CD14-positive monocyte (primary cell): ENCODE data around the gene SLC4A8. TPM values are rescaled to one million over a fixed set of nuclear protein-coding genes. Genes with fewer than 3 reads are reported as not detected.
"Not testable (repeated sequence)": the region's sequence is repeated elsewhere in the genome, so short reads cannot be mapped to it uniquely, and the experiment has no call there.

Experiments
- DNase-seq, 3 donors: peaks; one replicate each; pipeline ENCODE4 v3.0.0-alpha.2; 2011 to 2022
- H2AFZ ChIP-seq: 2 replicates; pipeline ENCODE4 v1.6.0; 2012; ENCODE audit warnings: mild to moderate bottlenecking, low read depth, low read length, inconsistent platforms; ENCODE audit not compliant: insufficient read depth, poor library complexity, severe bottlenecking
- H3K27ac ChIP-seq, 2 donors: 1 replicate in 1 of 2; 2 replicates in 1 of 2; pipeline ENCODE4 v1.5.1; 2012 to 2013; ENCODE audit warnings: low read length in 2 of 2, control low read depth in 1 of 2, inconsistent platforms in 1 of 2, low read depth in 1 of 2, mild to moderate bottlenecking in 1 of 2
- H3K27me3 ChIP-seq, 2 donors: one replicate each; pipeline versions ENCODE4 v1.6.0 to v1.6.1; 2011 to 2013; ENCODE audit warnings: low read length in 2 of 2; ENCODE audit not compliant: control insufficient read depth in 2 of 2, insufficient read depth in 2 of 2
- H3K36me3 ChIP-seq, 2 donors: replicated peaks in 1 of 2; 1 replicate in 1 of 2; 2 replicates in 1 of 2; pipeline versions ENCODE4 v1.5.1 to v1.6.1; 2012 to 2013; ENCODE audit warnings: low read length in 2 of 2, control low read depth in 1 of 2, inconsistent platforms in 1 of 2, mild to moderate bottlenecking in 1 of 2; ENCODE audit not compliant: insufficient read depth in 2 of 2, control insufficient read depth in 1 of 2
- H3K4me1 ChIP-seq, 2 donors: 1 replicate in 1 of 2; 2 replicates in 1 of 2; pipeline versions ENCODE4 v1.5.1 to v1.6.1; 2012 to 2013; ENCODE audit warnings: low read length in 2 of 2, control low read depth in 1 of 2, inconsistent platforms in 1 of 2, mild to moderate bottlenecking in 1 of 2, moderate library complexity in 1 of 2; ENCODE audit not compliant: insufficient read depth in 2 of 2, control insufficient read depth in 1 of 2
- H3K4me2 ChIP-seq: replicated peaks from 2 replicates; pipeline ENCODE3; 2012; ENCODE audit warnings: low read length, moderate library complexity, mild to moderate bottlenecking; ENCODE audit not compliant: poor library complexity, severe bottlenecking; ENCODE audit errors: extremely low read depth
- H3K4me3 ChIP-seq, 3 experiments: fragments of 200-600 bp in 1 of 3; sonication (generic) in 1 of 3; replicated peaks in 1 of 3; 1 replicate in 2 of 3; 2 replicates in 1 of 3; pipeline ENCODE4 v1.5.1; 2011 to 2013; ENCODE audit warnings: low read length in 3 of 3, mild to moderate bottlenecking in 3 of 3, control low read depth in 2 of 3, low read depth in 2 of 3, inconsistent platforms in 1 of 3, moderate library complexity in 1 of 3
- H3K79me2 ChIP-seq: 2 replicates; pipeline ENCODE4 v1.6.0; 2012; ENCODE audit warnings: mild to moderate bottlenecking, control low read depth, inconsistent platforms, low read length, moderate library complexity; ENCODE audit not compliant: insufficient read depth
- H3K9ac ChIP-seq: 2 replicates; pipeline ENCODE4 v1.6.0; 2017; ENCODE audit warnings: low read length, mild to moderate bottlenecking; ENCODE audit not compliant: insufficient read depth, poor library complexity, severe bottlenecking
- H3K9me3 ChIP-seq, 2 donors: replicated peaks in 1 of 2; 1 replicate in 1 of 2; 2 replicates in 1 of 2; pipeline versions ENCODE4 v1.5.1 to v1.6.1; 2012 to 2013; ENCODE audit warnings: low read length in 2 of 2, control low read depth in 1 of 2; ENCODE audit not compliant: control insufficient read depth in 1 of 2, insufficient read depth in 1 of 2
- H4K20me1 ChIP-seq: 2 replicates; pipeline ENCODE4 v1.6.0; 2012; ENCODE audit warnings: mild to moderate bottlenecking, low read length, control low read depth, moderate library complexity; ENCODE audit not compliant: insufficient read depth
- H3K27ac Mint-ChIP-seq, 7 donors: one replicate each; pipeline ENCODE4 v1.8.0; 2020; ENCODE audit warnings: mild to moderate bottlenecking in 7 of 7, mixed read lengths in 7 of 7, moderate library complexity in 6 of 7, inconsistent platforms in 2 of 7
- H3K27me3 Mint-ChIP-seq, 3 donors: one replicate each; pipeline ENCODE4 v1.8.0; 2021 to 2022; ENCODE audit warnings: low read depth in 3 of 3, mild to moderate bottlenecking in 3 of 3, mixed read lengths in 3 of 3, moderate library complexity in 3 of 3, inconsistent platforms in 1 of 3
- H3K36me3 Mint-ChIP-seq, 2 donors: one replicate each; pipeline ENCODE4 v1.8.0; 2020; ENCODE audit warnings: mixed read lengths in 2 of 2, inconsistent platforms in 1 of 2, mild to moderate bottlenecking in 1 of 2
- H3K4me1 Mint-ChIP-seq: one replicate; pipeline ENCODE4 v1.8.0; 2020; ENCODE audit warnings: mild to moderate bottlenecking, mixed read lengths
- H3K4me3 Mint-ChIP-seq, 2 donors: one replicate each; pipeline ENCODE4 v1.8.0; 2020; ENCODE audit warnings: mild to moderate bottlenecking in 2 of 2, mixed read lengths in 2 of 2, moderate library complexity in 1 of 2
- H3K9me3 Mint-ChIP-seq, 7 donors: one replicate each; pipeline ENCODE4 v1.8.0; 2020 to 2022; ENCODE audit warnings: mixed read lengths in 7 of 7, mild to moderate bottlenecking in 6 of 7, moderate library complexity in 6 of 7, inconsistent platforms in 2 of 7
- WGBS: methylation state at CpG from one replicate; pipeline ENCODE4 v1.1.5; 2013; ENCODE audit warnings: missing lambda C conversion rate; ENCODE audit not compliant: insufficient coverage; 5-methylcytosine and 5-hydroxymethylcytosine counted together
- intact Hi-C, 2 donors: fragments of 100-400 bp; cut with micrococcal nuclease; formaldehyde crosslinking; loops; one replicate each; pipeline versions ENCODE4 v1.15.0 to v1.15.1; 2023
- polyA plus RNA-seq, 3 donors: library from polyadenylated mRNA; depleted of rRNA in 1 of 3; unstranded in 2 of 3; stranded (reverse) in 1 of 3; fragments of 300-500 nt in 2 of 3; fragments of >200 nt in 1 of 3; fragmentation: Illumina TruSeq in 2 of 3; gene quantifications; 1 replicate in 2 of 3; 2 replicates in 1 of 3; pipeline ENCODE4 v1.2.3, GENCODE V29; 2012 to 2021
- TF ChIP-seq, protein P1 (sequence below): fragments of 200-600 bp; IDR thresholded peaks from one replicate; pipeline ENCODE4 v1.8.0; 2022; ENCODE audit warnings: antibody characterized with exemption, mild to moderate bottlenecking

SLC4A8 gene
- polyA plus RNA-seq, 3 donors = 1.9 to 5.4 (median 2.3) TPM

DNA sequence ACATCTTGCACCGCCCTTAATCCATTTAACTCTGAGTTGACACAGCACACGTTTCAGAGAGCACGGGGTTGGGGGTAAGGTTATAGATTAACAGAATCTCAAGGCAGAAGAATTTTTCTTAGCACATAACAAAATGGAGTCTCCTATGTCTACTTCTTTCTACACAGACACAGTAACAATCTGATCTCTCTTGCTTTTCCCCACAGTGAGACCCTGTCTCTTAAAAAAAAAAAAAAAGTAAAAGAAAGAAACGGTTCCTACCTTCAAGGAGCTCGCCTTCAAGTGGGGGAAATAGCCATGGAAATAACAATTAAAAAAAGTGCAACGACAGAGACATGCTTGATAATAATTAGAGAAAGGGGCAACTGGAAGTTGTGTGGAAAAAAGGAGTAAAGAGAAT is 30.4 kb downstream of the SLC4A8 start:
- H3K9me3 ChIP-seq, H3K4me1 ChIP-seq, H3K4me3 Mint-ChIP-seq, H4K20me1 ChIP-seq, H3K9me3 Mint-ChIP-seq, H3K36me3 Mint-ChIP-seq, H3K27ac ChIP-seq, H3K79me2 ChIP-seq, H3K27me3 Mint-ChIP-seq, H3K4me3 ChIP-seq, H3K9ac ChIP-seq, H3K27me3 ChIP-seq, H3K27ac Mint-ChIP-seq, H3K4me1 Mint-ChIP-seq, H3K4me2 ChIP-seq, H2AFZ ChIP-seq, H3K36me3 ChIP-seq, intact Hi-C loops, DNase-seq: not testable (repeated sequence)
- WGBS = no CpG with 5 or more reads among the region's 6 CpGs

DNA sequence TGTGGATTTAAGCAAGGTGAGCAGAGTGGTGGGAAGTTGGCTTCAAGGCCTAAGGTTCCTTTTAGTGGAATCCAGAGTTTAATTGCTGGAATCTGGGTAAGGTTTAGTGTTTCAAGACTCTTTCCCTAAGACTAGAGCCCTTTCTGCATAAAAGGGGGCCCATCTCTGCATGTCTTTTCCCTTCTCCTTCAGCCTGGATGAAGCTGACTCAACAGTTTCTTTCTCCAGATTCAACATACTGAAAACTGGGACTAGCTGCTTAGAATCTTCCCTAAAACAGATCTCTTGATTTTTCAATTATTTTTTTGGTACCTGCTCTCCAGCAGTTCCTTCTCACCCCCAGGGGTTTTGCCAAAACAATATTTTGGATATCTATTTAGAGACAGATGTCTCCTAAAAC is 34.0 kb downstream of the SLC4A8 start:
- Mint-ChIP-seq H3K4me1 (no peaks in the 10 kb centered on the region), H3K4me3 (no peak overlapping the region), H3K9me3 (no peaks in the 10 kb centered on the region), H3K27me3 (peaks cover 0 to 2% (median 0%) of the 10 kb centered on the region in 3 donors), H3K27ac (no peak overlapping the region), H3K36me3 (peaks cover 0 to 6% of the 10 kb centered on the region in 2 donors)
- Histone ChIP-seq H3K9me3 (no peaks in the 10 kb centered on the region), H3K36me3 (no peaks in the 10 kb centered on the region), H3K79me2 (no peaks in the 10 kb centered on the region), H3K9ac (no peak overlapping the region), H2AFZ (no peak overlapping the region), H3K4me1 (no peaks in the 10 kb centered on the region), H3K4me2 (no peak overlapping the region), H3K27me3 (no peaks in the 10 kb centered on the region), H3K27ac (no peak overlapping the region), H4K20me1 (no peaks in the 10 kb centered on the region), H3K4me3 (no peak overlapping the region)
- intact Hi-C loops = no loop called here
- TF ChIP-seq, protein P1, sequence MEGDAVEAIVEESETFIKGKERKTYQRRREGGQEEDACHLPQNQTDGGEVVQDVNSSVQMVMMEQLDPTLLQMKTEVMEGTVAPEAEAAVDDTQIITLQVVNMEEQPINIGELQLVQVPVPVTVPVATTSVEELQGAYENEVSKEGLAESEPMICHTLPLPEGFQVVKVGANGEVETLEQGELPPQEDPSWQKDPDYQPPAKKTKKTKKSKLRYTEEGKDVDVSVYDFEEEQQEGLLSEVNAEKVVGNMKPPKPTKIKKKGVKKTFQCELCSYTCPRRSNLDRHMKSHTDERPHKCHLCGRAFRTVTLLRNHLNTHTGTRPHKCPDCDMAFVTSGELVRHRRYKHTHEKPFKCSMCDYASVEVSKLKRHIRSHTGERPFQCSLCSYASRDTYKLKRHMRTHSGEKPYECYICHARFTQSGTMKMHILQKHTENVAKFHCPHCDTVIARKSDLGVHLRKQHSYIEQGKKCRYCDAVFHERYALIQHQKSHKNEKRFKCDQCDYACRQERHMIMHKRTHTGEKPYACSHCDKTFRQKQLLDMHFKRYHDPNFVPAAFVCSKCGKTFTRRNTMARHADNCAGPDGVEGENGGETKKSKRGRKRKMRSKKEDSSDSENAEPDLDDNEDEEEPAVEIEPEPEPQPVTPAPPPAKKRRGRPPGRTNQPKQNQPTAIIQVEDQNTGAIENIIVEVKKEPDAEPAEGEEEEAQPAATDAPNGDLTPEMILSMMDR = no peak
- no peak for DNase-seq
